ENCODE results near the gene ADGRG3. TPM values are rescaled to one million over a fixed set of nuclear protein-coding genes. Genes with fewer than 3 reads are reported as not detected.

ADGRG3 gene
- total RNA-seq, 1 experiment from 2014 or later, result 0.46 TPM

GRCh38 chr16:57637965-57638364, 30.1 kb upstream of the ADGRG3 start:
- Histone ChIP-seq H3K79me2 (ENCODE audit: insufficient read depth, low read length) (no peaks in the 10 kb centered on the region), H3K79me1 (ENCODE audit: insufficient read depth, low read depth, low read length, poor library complexity, severe bottlenecking) (no peaks in the 10 kb centered on the region), H2BK5ac (ENCODE audit: insufficient read length, low read length) (no peak overlapping the region), H3K14ac (ENCODE audit: insufficient read depth, low read length) (no peak overlapping the region), H3K27me3 (ENCODE audit: insufficient read depth, low read length) (peaks cover 2% of the 10 kb centered on the region; the same call in 1 of the 2 replicates), H4K8ac (replicated peaks; ENCODE audit: insufficient read length, low read depth, low read length) (no peak overlapping the region), H2BK20ac (ENCODE audit: low read depth, low read length, poor library complexity, severe bottlenecking) (no peak overlapping the region), H3K4me2 (ENCODE audit: insufficient read depth, insufficient read length, low read length) (no peak overlapping the region), H2AK5ac (ENCODE audit: insufficient read length, low read length) (no peak overlapping the region), H3T11ph (ENCODE audit: low read length) (no peak overlapping the region), H3K9ac (ENCODE audit: extremely low read depth, insufficient read length, low read length) (no peak overlapping the region), H4K5ac (ENCODE audit: insufficient read length, low read depth, low read length) (no peak overlapping the region), H3K4me1 (ENCODE audit: insufficient read depth, low read length) (no peaks in the 10 kb centered on the region), H4K20me1 (ENCODE audit: control insufficient read depth, insufficient read depth, insufficient read length) (no peaks in the 10 kb centered on the region), H3K23ac (ENCODE audit: insufficient read length, low read depth, low read length) (no peak overlapping the region), H2BK15ac (ENCODE audit: low read depth, low read length) (no peak overlapping the region), H3K23me2 (ENCODE audit: insufficient read length, low read depth, low read length, poor library complexity, severe bottlenecking) (no peaks in the 10 kb centered on the region), H3K18ac (ENCODE audit: insufficient read length, low read depth, low read length) (no peak overlapping the region), H3K27ac (ENCODE audit: insufficient read length, low read depth, low read length) (no peak overlapping the region), H3K4ac (ENCODE audit: low read depth, low read length) (no peak overlapping the region), H3K9me3 (ENCODE audit: control insufficient read depth, low read depth, low read length) (no peaks in the 10 kb centered on the region), H2AFZ (ENCODE audit: low read length) (no peak overlapping the region), H4K91ac (ENCODE audit: insufficient read length, low read depth, low read length) (no peak overlapping the region), H2BK120ac (ENCODE audit: low read depth, low read length, poor library complexity, severe bottlenecking) (no peak overlapping the region), H3K56ac (ENCODE audit: insufficient read length, low read depth, low read length) (no peak overlapping the region), H2BK12ac (ENCODE audit: insufficient read length, low read depth, low read length) (no peak overlapping the region)
- Mint-ChIP-seq H3K4me1 (peaks cover 12 to 31% of the 10 kb centered on the region in 2 experiments), H3K27ac (no peak overlapping the region), H3K27me3 (ENCODE audit: low read depth) (peaks cover 44% of the 10 kb centered on the region), H3K4me3 (no peak overlapping the region), H3K9me3 (no peaks in the 10 kb centered on the region), H3K36me3 (ENCODE audit: insufficient read depth in 1 of 3, low read depth in 3 of 3) (no peaks in the 10 kb centered on the region)
- DNase-seq, result no peak
- WGBS (ENCODE audit: extremely low coverage, insufficient read length, low lambda C conversion rate), result no CpG with 5 or more reads among the region's 6 CpGs
- no peak for TF ChIP-seq CTCF (conservative IDR thresholded peaks at IDR 0.05)
